Hepatocyte (in vitro differentiated cells): ENCODE results near the gene PYHIN1.

ENCODE experiments used
- CTCF ChIP-seq: fragments of 200-600 bp; sonication (generic); IDR thresholded peaks from 2 replicates; pipeline ENCODE4 v1.5.1; 2016; ENCODE audit warnings: antibody characterized with exemption, mild to moderate bottlenecking; ENCODE audit not compliant: poor library complexity
- EZH2 ChIP-seq: fragments of 200-600 bp; sonication (generic); IDR thresholded peaks from 2 replicates; pipeline ENCODE4 v1.6.1; 2016; ENCODE audit warnings: antibody characterized with exemption, mild to moderate bottlenecking, borderline replicate concordance

- TF ChIP-seq CTCF: no peak
- TF ChIP-seq EZH2: no peak
Measured at GRCh38 chr1:158893654-158894053, 37.7 kb upstream of the PYHIN1 start.
